Measurements from ENCODE around the gene C22orf39. TPM values are rescaled to one million over a fixed set of nuclear protein-coding genes. Genes with fewer than 3 reads are reported as not detected.

Gene C22orf39
- total RNA-seq, 4 donors from 2014 or later, result 92.1 to 136 (median 111) TPM

DNA sequence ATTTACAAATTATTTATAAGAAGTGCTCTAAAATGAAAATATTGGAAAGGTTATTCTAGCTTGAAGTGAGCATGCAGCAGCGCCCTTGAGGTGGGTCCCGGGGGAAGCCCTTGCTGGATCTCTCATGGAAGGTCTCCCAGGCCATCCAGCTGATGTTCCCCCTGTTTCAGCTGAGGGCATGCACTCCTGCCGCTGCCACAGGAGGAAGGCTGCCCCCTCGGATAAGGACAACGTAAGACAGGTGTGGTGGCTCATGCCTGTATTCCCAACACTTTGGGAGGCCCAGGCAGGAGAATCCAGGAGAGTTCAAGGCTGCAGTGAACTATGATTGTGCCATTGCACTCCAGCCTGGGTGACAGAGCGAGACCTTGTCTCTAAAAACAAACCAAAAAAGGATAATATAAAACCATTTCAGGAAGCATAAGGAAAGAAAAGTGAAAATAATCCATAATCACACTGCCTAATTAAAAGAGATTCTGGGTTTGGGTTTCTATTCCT is 47.2 kb upstream of the C22orf39 start:
- intact Hi-C loops (cut with DNase I), result no loop called here
- 98% methylated on average over 6 of the region's 6 CpGs for WGBS

DNA sequence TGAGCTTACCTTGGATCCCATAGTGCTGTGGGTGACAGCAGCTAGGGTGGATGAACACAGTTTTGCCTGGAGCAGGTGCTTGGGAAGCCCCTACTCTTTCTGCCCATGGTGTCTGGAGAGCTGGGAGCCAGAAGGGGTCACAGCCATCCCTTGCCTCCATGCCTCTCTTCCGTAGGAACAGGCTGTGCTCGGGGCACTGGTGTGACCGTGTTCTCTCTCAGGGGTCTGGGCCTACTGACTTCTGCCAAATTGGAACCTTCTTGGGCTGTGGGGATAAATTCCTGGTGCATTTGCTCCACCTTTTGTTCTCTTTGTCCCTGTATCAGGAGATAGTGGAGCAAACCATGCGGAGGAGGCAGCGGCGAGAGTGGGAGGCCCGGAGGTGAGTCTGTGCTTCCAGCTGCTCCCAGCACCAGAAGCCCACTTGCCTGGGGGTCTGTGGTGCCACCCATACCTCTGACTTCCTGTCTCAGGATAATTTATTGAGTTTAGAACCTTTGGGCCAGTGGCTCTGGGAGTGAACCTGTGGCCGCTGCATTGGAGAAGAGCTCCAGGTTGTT is 46.6 kb upstream of the C22orf39 start:
- H3K4me1 ChIP-seq, result peaks cover 0 to 5% (median 2%) of the 10 kb centered on the region in 4 donors
- no peak for DNase-seq (ENCODE audit: extremely low spot score)
- H3K27me3 ChIP-seq, result peaks cover 0 to 7% (median 0%) of the 10 kb centered on the region in 4 donors
- no peak overlapping the region for H3K4me3 ChIP-seq
- no peaks in the 10 kb centered on the region for H3K9me3 ChIP-seq
- H3K36me3 ChIP-seq, result no peaks in the 10 kb centered on the region
- 96% methylated on average over 5 of the region's 8 CpGs for WGBS
- no peak overlapping the region for H3K27ac ChIP-seq (replicated peaks in 1 of 4)
- intact Hi-C loops (cut with DNase I), result no loop called here
- no peak for TF ChIP-seq EP300 (IDR thresholded peaks at IDR 0.05)
- no peak for TF ChIP-seq POLR2AphosphoS5 (IDR thresholded peaks at IDR 0.05)
- no peak for TF ChIP-seq POLR2A (IDR thresholded peaks at IDR 0.05; ENCODE audit: low read depth)
- TF ChIP-seq CTCF (IDR thresholded peaks at IDR 0.05), result no peak

More for the DNA sequence above, 47.2 kb upstream of the C22orf39 start:
- Histone ChIP-seq H3K9me3 (no peaks in the 10 kb centered on the region), H3K36me3 (no peaks in the 10 kb centered on the region), H3K4me3 (no peak overlapping the region), H3K4me1 (peaks cover 0 to 4% (median 0%) of the 10 kb centered on the region in 4 donors), H3K27ac (replicated peaks in 1 of 4) (no peak overlapping the region), H3K27me3 (peaks cover 0 to 7% (median 0%) of the 10 kb centered on the region in 4 donors)
- no peak for DNase-seq (ENCODE audit: extremely low spot score)
- TF ChIP-seq EP300 (IDR thresholded peaks at IDR 0.05), result no peak

DNA sequence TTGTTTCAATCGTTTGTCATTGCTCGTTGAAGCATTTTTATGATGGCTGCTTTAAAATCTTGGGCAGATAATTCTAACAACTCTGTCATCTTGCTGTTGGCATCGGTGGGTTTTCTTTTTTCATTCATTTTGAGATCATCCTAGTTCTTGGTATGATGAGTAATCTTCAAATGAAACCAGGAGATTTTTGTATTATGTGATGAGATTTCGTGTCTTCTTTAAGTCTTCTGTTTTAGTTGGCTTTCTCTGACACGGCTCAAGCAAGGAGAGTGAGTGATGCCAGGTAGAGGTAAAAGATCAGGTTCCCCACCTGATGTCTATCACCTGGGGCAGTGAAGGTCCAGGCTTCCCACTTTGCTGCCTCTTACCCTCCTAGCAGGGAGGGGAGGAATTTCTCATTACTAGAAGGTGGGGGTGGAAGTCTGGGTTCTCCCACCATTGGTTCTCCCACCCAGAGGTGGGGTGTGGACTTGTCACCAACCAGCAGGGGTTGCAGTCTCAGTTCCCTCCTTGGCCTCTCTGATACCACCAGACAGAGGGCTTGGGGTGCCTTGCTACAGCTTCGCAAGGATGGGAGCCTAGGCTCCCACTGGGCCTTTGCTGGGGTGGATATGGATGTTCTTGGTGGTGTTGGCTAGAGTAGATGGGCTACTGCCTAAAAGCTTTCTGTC is 45.1 kb upstream of the C22orf39 start:
- DNase-seq (ENCODE audit: extremely low spot score), result no peak
- TF ChIP-seq POLR2A (IDR thresholded peaks at IDR 0.05; ENCODE audit: low read depth) (no peak), EP300 (IDR thresholded peaks at IDR 0.05) (no peak), POLR2AphosphoS5 (IDR thresholded peaks at IDR 0.05) (no peak), CTCF (IDR thresholded peaks at IDR 0.05) (no peak)
- intact Hi-C loops (cut with DNase I), result no loop called here
- Histone ChIP-seq H3K4me3 (no peak overlapping the region), H3K9me3 (no peaks in the 10 kb centered on the region), H3K27ac (replicated peaks in 1 of 4) (no peak overlapping the region), H3K27me3 (peaks cover 0 to 7% (median 0%) of the 10 kb centered on the region in 4 donors), H3K36me3 (no peaks in the 10 kb centered on the region), H3K4me1 (peaks cover 0 to 6% (median 5%) of the 10 kb centered on the region in 4 donors)
- 93% methylated on average over 6 of the region's 6 CpGs for WGBS

- H3K36me3 ChIP-seq, result no peaks in the 10 kb centered on the region
- intact Hi-C loops (cut with DNase I), result no loop called here
- no peaks in the 10 kb centered on the region for H3K9me3 ChIP-seq
- peaks cover 0 to 6% (median 3%) of the 10 kb centered on the region in 4 donors for H3K4me1 ChIP-seq
- 93% methylated on average over 5 of the region's 5 CpGs for WGBS
- DNase-seq (ENCODE audit: extremely low spot score), result no peak
- no peak for TF ChIP-seq POLR2A (IDR thresholded peaks at IDR 0.05; ENCODE audit: low read depth)
- no peak for TF ChIP-seq POLR2AphosphoS5 (IDR thresholded peaks at IDR 0.05)
- TF ChIP-seq EP300 (IDR thresholded peaks at IDR 0.05), result no peak
- no peak for TF ChIP-seq CTCF (IDR thresholded peaks at IDR 0.05)
- H3K27ac ChIP-seq (replicated peaks in 1 of 4), result no peak overlapping the region
- H3K4me3 ChIP-seq, result no peak overlapping the region
- peaks cover 0 to 7% (median 0%) of the 10 kb centered on the region in 4 donors for H3K27me3 ChIP-seq
These were observed 43.2 kb upstream of the C22orf39 start for GRCh38 chr22:19490628-19491230.
